ENCODE measurements around the gene ASTN2. TPM values are rescaled to one million over a fixed set of nuclear protein-coding genes. Genes with fewer than 3 reads are reported as not detected.

The ASTN2 gene
- total and polyA plus RNA-seq, 9 of the 15 experiments (the other 6 are each of a cell fraction or from before 2014, with no cell fraction given), result 0.56 to 3.5 (median 1.9) TPM

- WGBS (ENCODE audit: insufficient coverage, low coverage, missing lambda C conversion rate), result 8% methylated on average over 6 of the region's 6 CpGs
- intact Hi-C loops (cut with micrococcal nuclease), result no loop called here
- in situ Hi-C loops (cut with MboI), result no loop called here
- TF ChIP-seq JUND (IDR thresholded peaks at IDR 0.05; ENCODE audit: borderline replicate concordance, low read depth, low read length) (0 out of 2 replicates have a peak, but pooled peaks have one; percentile 11), JUND (tag; IDR thresholded peaks at IDR 0.05; ENCODE audit: borderline replicate concordance, low read depth, low read length) (no peak), MEF2D (tag; conservative IDR thresholded peaks at IDR 0.05; ENCODE audit: low read depth) (no peak), FOSL1 (tag; conservative IDR thresholded peaks at IDR 0.05) (peak; percentile 67), HNRNPLL (IDR thresholded peaks at IDR 0.05; ENCODE audit: low read depth, low read length, poor library complexity, severe bottlenecking) (no peak), KLF1 (tag; IDR thresholded peaks at IDR 0.05) (no peak), HMGXB4 (CRISPR knock-in tag; IDR thresholded peaks at IDR 0.05) (no peak), ETV5 (CRISPR knock-in tag; IDR thresholded peaks at IDR 0.05; ENCODE audit: low read depth) (no peak), FOXJ3 (CRISPR knock-in tag; IDR thresholded peaks at IDR 0.05) (no peak), ZNF282 (CRISPR knock-in tag; IDR thresholded peaks at IDR 0.05) (no peak), E2F6 (IDR thresholded peaks at IDR 0.05; ENCODE audit: borderline replicate concordance in 1 of 2, extremely low read depth in 1 of 2, insufficient read depth in 1 of 2, insufficient read length in 1 of 2, low read depth in 1 of 2, low read length in 1 of 2, poor library complexity in 1 of 2, severe bottlenecking in 1 of 2) (no peak), ESRRA (IDR thresholded peaks at IDR 0.05; ENCODE audit: borderline replicate concordance, low read depth) (peak; percentile 61; the same call in 1 of the 2 replicates), CLOCK (CRISPR knock-in tag; IDR thresholded peaks at IDR 0.05; ENCODE audit: borderline replicate concordance) (no peak), ZNF165 (CRISPR knock-in tag; IDR thresholded peaks at IDR 0.05; ENCODE audit: borderline replicate concordance) (no peak)
Observed at GRCh38 chr9:116632990-116633838, 781.6 kb downstream of the ASTN2 start.

More at GRCh38 chr9:116632990-116633838, 781.6 kb downstream of the ASTN2 start:
- CTCF ChIA-PET (ENCODE audit: low intra/inter-chr PET ratio), result no interaction called here
- H3K9ac ChIP-seq (ENCODE audit: insufficient read depth in 1 of 2, low read depth in 2 of 2, low read length in 2 of 2), result no peak overlapping the region
- no peak for FAIRE-seq
- DNase-seq (ENCODE audit: extremely low read depth in 1 of 4, low spot score in 3 of 4), result no peak
- no peaks in the 10 kb centered on the region for H3K36me3 ChIP-seq (ENCODE audit: control insufficient read depth, insufficient read depth, low read length)
- no peaks in the 10 kb centered on the region for H3K4me1 ChIP-seq (replicated peaks in 1 of 2; ENCODE audit: control insufficient read depth in 2 of 2, insufficient read depth in 2 of 2, low read length in 2 of 2)
- no peak overlapping the region for H2AFZ ChIP-seq (ENCODE audit: low read depth, low read length)
- no peak overlapping the region for H3K4me2 ChIP-seq (ENCODE audit: insufficient read depth, low read length)
- H3K4me3 ChIP-seq, result no peak overlapping the region
- no peaks in the 10 kb centered on the region for H3K27me3 ChIP-seq (ENCODE audit: control insufficient read depth in 2 of 2, insufficient read depth in 2 of 2, low read length in 2 of 2)
- no peaks in the 10 kb centered on the region for H3K9me3 ChIP-seq (replicated peaks; ENCODE audit: control insufficient read depth, insufficient read depth, low read depth, low read length)
- H4K20me1 ChIP-seq (replicated peaks; ENCODE audit: control insufficient read depth, insufficient read depth, low read length), result no peaks in the 10 kb centered on the region
- ATAC-seq, result no peak
- no peak overlapping the region for H3K27ac ChIP-seq (ENCODE audit: extremely low read depth, low read depth, low read length)
- no peaks in the 10 kb centered on the region for H3K79me2 ChIP-seq (ENCODE audit: control insufficient read depth, insufficient read depth, low read length)
- POLR2A ChIA-PET, result interaction anchor here (0.9 kb wide), 1 partner anchor 72 kb away, joined by 3 read pairs; no protein-coding TSS in a partner anchor
- no TSS peak for BruUV-seq (replicated peaks)
- H3K9me1 ChIP-seq (ENCODE audit: control insufficient read depth, insufficient read depth, low read length), result no peaks in the 10 kb centered on the region

Measured in K562 (cell line).